ENCODE measurements around the gene C3orf22. TPM values are rescaled to one million over a fixed set of nuclear protein-coding genes. Genes with fewer than 3 reads are reported as not detected.
A peak's percentile ranks its signal among the peaks of the same experiment; 100 is the strongest.

Gene C3orf22
- total RNA-seq, 2 donors from 2014 or later: not detected

- DNase-seq: no peak
- Mint-ChIP-seq H3K36me3 (ENCODE audit: low read depth) (no peaks in the 10 kb centered on the region), H3K27me3 (ENCODE audit: insufficient read depth) (peaks cover 31% of the 10 kb centered on the region), H3K4me1 (no peaks in the 10 kb centered on the region), H3K27ac (no peak overlapping the region), H3K9me3 (no peaks in the 10 kb centered on the region), H3K4me3 (no peak overlapping the region)
- Histone ChIP-seq H3K4me1 (ENCODE audit: control insufficient read depth, insufficient read depth, low read length) (no peaks in the 10 kb centered on the region), H3K27ac (ENCODE audit: low read depth, low read length) (no peak overlapping the region), H3K9me3 (ENCODE audit: control insufficient read depth, low read length) (no peaks in the 10 kb centered on the region), H3K9ac (ENCODE audit: extremely low read depth, low read length, poor library complexity, severe bottlenecking) (no peak overlapping the region), H3K36me3 (ENCODE audit: control insufficient read depth, insufficient read depth, low read length) (no peaks in the 10 kb centered on the region), H3K27me3 (ENCODE audit: control insufficient read depth, insufficient read depth, low read length, poor library complexity, severe bottlenecking) (peaks cover 29% of the 10 kb centered on the region), H3K4me3 (ENCODE audit: low read length) (no peak overlapping the region)
- no peak for TF ChIP-seq CTCF (conservative IDR thresholded peaks at IDR 0.05)
- 87 to 100% methylated on average over 2 to 7 of the region's 7 CpGs for WGBS, 2 experiments (ENCODE audit: insufficient coverage in 1 of 2, insufficient read length in 1 of 2)
Observed at GRCh38 chr3:126527006-126527405, 31.7 kb downstream of the C3orf22 start.

DNA sequence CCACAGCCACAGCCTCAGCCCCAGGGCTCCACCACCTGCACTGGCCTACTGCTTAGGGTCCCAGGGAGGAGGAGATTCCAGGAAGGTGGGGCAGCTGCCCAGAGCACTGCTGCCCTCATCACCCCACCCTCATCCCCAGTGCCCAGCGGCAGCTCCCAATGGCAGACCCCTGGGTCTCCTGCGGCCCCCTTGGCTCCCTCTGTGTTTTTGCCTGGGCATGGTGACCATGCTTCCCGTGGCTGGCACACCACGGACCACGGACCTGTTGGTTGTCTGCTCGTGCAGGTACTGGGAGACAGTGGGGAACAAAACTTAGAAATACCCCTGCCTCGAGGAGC lies 32.1 kb downstream of the C3orf22 start:
- H3K4me3 ChIP-seq (ENCODE audit: low read length): no peak overlapping the region
- DNase-seq: no peak
- no peaks in the 10 kb centered on the region for H3K9me3 ChIP-seq (ENCODE audit: control insufficient read depth, low read length)
- no peaks in the 10 kb centered on the region for H3K36me3 ChIP-seq (ENCODE audit: control insufficient read depth, insufficient read depth, low read length)
- H3K4me3 Mint-ChIP-seq: no peak overlapping the region
- no peak overlapping the region for H3K27ac Mint-ChIP-seq
- H3K4me1 Mint-ChIP-seq: no peaks in the 10 kb centered on the region
- no peaks in the 10 kb centered on the region for H3K36me3 Mint-ChIP-seq (ENCODE audit: low read depth)
- peaks cover 27% of the 10 kb centered on the region for H3K27me3 ChIP-seq (ENCODE audit: control insufficient read depth, insufficient read depth, low read length, poor library complexity, severe bottlenecking)
- peaks cover 31% of the 10 kb centered on the region for H3K27me3 Mint-ChIP-seq (ENCODE audit: insufficient read depth)
- H3K9ac ChIP-seq (ENCODE audit: extremely low read depth, low read length, poor library complexity, severe bottlenecking): no peak overlapping the region
- no peak for TF ChIP-seq CTCF (conservative IDR thresholded peaks at IDR 0.05)
- H3K27ac ChIP-seq (ENCODE audit: low read depth, low read length): no peak overlapping the region
- 91 to 92% methylated on average over 6 to 7 of the region's 7 CpGs for WGBS, 2 experiments (ENCODE audit: insufficient coverage in 1 of 2, insufficient read length in 1 of 2)
- H3K9me3 Mint-ChIP-seq: no peaks in the 10 kb centered on the region
- H3K4me1 ChIP-seq (ENCODE audit: control insufficient read depth, insufficient read depth, low read length): no peaks in the 10 kb centered on the region

GRCh38 chr3:126525853-126526667 lies 32.7 kb downstream of the C3orf22 start:
- Histone ChIP-seq H3K4me1 (ENCODE audit: control insufficient read depth, insufficient read depth, low read length) (no peaks in the 10 kb centered on the region), H3K36me3 (ENCODE audit: control insufficient read depth, insufficient read depth, low read length) (no peaks in the 10 kb centered on the region), H3K4me3 (ENCODE audit: low read length) (no peak overlapping the region), H3K9ac (ENCODE audit: extremely low read depth, low read length, poor library complexity, severe bottlenecking) (no peak overlapping the region), H3K27ac (ENCODE audit: low read depth, low read length) (no peak overlapping the region), H3K27me3 (ENCODE audit: control insufficient read depth, insufficient read depth, low read length, poor library complexity, severe bottlenecking) (peaks cover 27% of the 10 kb centered on the region), H3K9me3 (ENCODE audit: control insufficient read depth, low read length) (no peaks in the 10 kb centered on the region)
- Mint-ChIP-seq H3K36me3 (ENCODE audit: low read depth) (no peaks in the 10 kb centered on the region), H3K4me3 (no peak overlapping the region), H3K9me3 (no peaks in the 10 kb centered on the region), H3K27me3 (ENCODE audit: insufficient read depth) (peaks cover 31% of the 10 kb centered on the region), H3K4me1 (no peaks in the 10 kb centered on the region), H3K27ac (no peak overlapping the region)
- WGBS, 2 experiments (ENCODE audit: insufficient coverage in 1 of 2, insufficient read length in 1 of 2): 89 to 91% methylated on average over 3 to 8 of the region's 8 CpGs
- TF ChIP-seq CTCF (conservative IDR thresholded peaks at IDR 0.05): peak; percentile 19
- no peak for DNase-seq

Data from endodermal cell (in vitro differentiated cells).